HepG2 (cell line): Measurements from ENCODE around the gene PDE8B. TPM values are rescaled to one million over a fixed set of nuclear protein-coding genes. Genes with fewer than 3 reads are reported as not detected.

Source experiments
- ATAC-seq: fragments of 200-7000 bp; cut with Tn5 transposase; 3 replicates; pipeline ENCODE4 v1.9.1; 2020; ENCODE audit warnings: mild to moderate bottlenecking, moderate library complexity
- BruUV-seq: library from RNA; stranded (reverse); fragments of 400-500 nt; replicated peaks from 2 replicates; lab custom pipeline; 2021; lab: Mats Ljungman, UMichigan
- CTCF ChIA-PET: fragments of 300-600 bp; formaldehyde crosslinking; extraction: SDS; loops from one replicate; lab custom pipeline; 2021; ENCODE audit warnings: low total read pairs, inconsistent platforms, low intra/inter-chr PET ratio; lab: Yijun Ruan, JAX
- POLR2A ChIA-PET: fragments of 350-600 bp; sonication (Branson Sonifier 250); formaldehyde crosslinking; loops from one replicate; lab custom pipeline; 2020; ENCODE audit warnings: antibody characterized with exemption, inconsistent platforms; lab: Yijun Ruan, JAX
- DNase-seq: peaks from one replicate; pipeline ENCODE4 v3.0.0-alpha.2; 2015; ENCODE audit warnings: low spot score
- FAIRE-seq: peaks from 3 replicates; lab custom pipeline; 2011; peaks lifted over from hg19 to GRCh38; lab: Jason Lieb, UNC
- H2AFZ ChIP-seq: one replicate; pipeline ENCODE4 v1.6.1; 2011; ENCODE audit warnings: low read length, inconsistent platforms
- H3K27ac ChIP-seq: fragments of 300-600 bp; 3 replicates; pipeline ENCODE4 v1.8.0; 2011; ENCODE audit warnings: mixed run types, mild to moderate bottlenecking, mixed read lengths, low read length, inconsistent platforms; ENCODE audit not compliant: insufficient read depth; ENCODE audit errors: extremely low read length
- H3K27me3 ChIP-seq, 2 experiments: fragments of 200-600 bp in 1 of 2; 2 replicates in 1 of 2; 3 replicates in 1 of 2; pipeline versions ENCODE4 v1.6.0 to v1.8.0; 2011; ENCODE audit warnings: low read length in 2 of 2, mild to moderate bottlenecking in 2 of 2, moderate library complexity in 2 of 2, inconsistent platforms in 1 of 2; ENCODE audit not compliant: insufficient read depth in 2 of 2, control insufficient read depth in 1 of 2
- H3K36me3 ChIP-seq, 2 experiments: fragments of 200-600 bp in 1 of 2; replicated peaks in 1 of 2; 2 replicates in 1 of 2; 3 replicates in 1 of 2; pipeline versions ENCODE4 v1.5.1 to v1.8.0; 2011; ENCODE audit warnings: low read length in 2 of 2, inconsistent platforms in 1 of 2; ENCODE audit not compliant: insufficient read depth in 2 of 2, control insufficient read depth in 1 of 2
- H3K4me1 ChIP-seq: 2 replicates; pipeline ENCODE4 v1.5.1; 2012; ENCODE audit warnings: low read length, inconsistent platforms; ENCODE audit not compliant: insufficient read depth
- H3K4me2 ChIP-seq: 2 replicates; pipeline ENCODE4 v1.6.0; 2011; ENCODE audit warnings: low read depth, low read length, inconsistent platforms
- H3K4me3 ChIP-seq, 3 experiments: fragments of 200-600 bp in 1 of 3; sonication (generic), shearing (Covaris generic) in 1 of 3; replicated peaks in 1 of 3; 2 replicates each; pipeline ENCODE4 v1.5.1; 2011 to 2016; ENCODE audit warnings: low read length in 3 of 3, inconsistent platforms in 2 of 3, low read depth in 2 of 3, mild to moderate bottlenecking in 2 of 3, control low read depth in 1 of 3, mixed read lengths in 1 of 3; ENCODE audit not compliant: insufficient read depth in 1 of 3
- H3K79me2 ChIP-seq: one replicate; pipeline ENCODE4 v1.6.1; 2011; ENCODE audit warnings: low read length, inconsistent platforms; ENCODE audit not compliant: insufficient read depth
- H3K9ac ChIP-seq: 2 replicates; pipeline ENCODE4 v1.6.0; 2011; ENCODE audit warnings: mild to moderate bottlenecking, low read depth, low read length, inconsistent platforms; ENCODE audit not compliant: insufficient read depth
- H3K9me3 ChIP-seq: 2 replicates; pipeline ENCODE4 v1.5.1; 2012; ENCODE audit warnings: mild to moderate bottlenecking, low read length
- H4K20me1 ChIP-seq: 2 replicates; pipeline ENCODE4 v1.6.0; 2011; ENCODE audit warnings: inconsistent platforms, mild to moderate bottlenecking, low read length, moderate library complexity; ENCODE audit not compliant: insufficient read depth
- CBFB ChIP-seq: sonication (generic); formaldehyde crosslinking; IDR thresholded peaks from 2 replicates; pipeline ENCODE4 v1.4.0; 2020; ENCODE audit warnings: missing genetic modification reagents
- ERF ChIP-seq: IDR thresholded peaks from 2 replicates; pipeline ENCODE4 v1.6.1; 2018; ENCODE audit warnings: missing biosample characterization, missing genetic modification reagents
- FOSL1 ChIP-seq: sonication (generic); formaldehyde crosslinking; IDR thresholded peaks from 2 replicates; pipeline ENCODE4 v1.9.0; 2021; ENCODE audit warnings: missing genetic modification reagents, borderline replicate concordance
- HMG20A ChIP-seq: IDR thresholded peaks from 2 replicates; pipeline ENCODE4 v1.6.1; 2016; ENCODE audit warnings: borderline replicate concordance
- PRPF4 ChIP-seq: fragments of 200-400 bp; formaldehyde crosslinking; IDR thresholded peaks from 2 replicates; pipeline ENCODE4 v1.6.1; 2016; ENCODE audit warnings: low read length, low read depth; ENCODE audit not compliant: poor library complexity, severe bottlenecking
- SATB2 ChIP-seq: sonication (generic); formaldehyde crosslinking; IDR thresholded peaks from 2 replicates; pipeline ENCODE4 v1.5.0; 2020; ENCODE audit warnings: missing genetic modification reagents
- SSRP1 ChIP-seq: IDR thresholded peaks from 2 replicates; pipeline ENCODE4 v1.6.1; 2016; ENCODE audit warnings: control low read depth
- ZFP36L2 ChIP-seq: sonication (generic); formaldehyde crosslinking; IDR thresholded peaks from 2 replicates; pipeline ENCODE4 v1.4.0; 2020; ENCODE audit warnings: missing genetic modification reagents
- ZNF124 ChIP-seq: sonication (generic); formaldehyde crosslinking; IDR thresholded peaks from 2 replicates; pipeline ENCODE4 v1.4.0; 2020; ENCODE audit warnings: missing genetic modification reagents
- ZNF224 ChIP-seq: sonication (generic); formaldehyde crosslinking; IDR thresholded peaks from 2 replicates; pipeline ENCODE4 v1.5.0; 2020; ENCODE audit warnings: mild to moderate bottlenecking, missing genetic modification reagents
- ZNF563 ChIP-seq: sonication (generic); formaldehyde crosslinking; IDR thresholded peaks from 2 replicates; pipeline ENCODE4 v1.8.0; 2022; ENCODE audit warnings: mild to moderate bottlenecking, moderate library complexity, missing genetic modification reagents
- ZNF564 ChIP-seq: sonication (generic); formaldehyde crosslinking; IDR thresholded peaks from 2 replicates; pipeline ENCODE4 v1.8.1; 2023; ENCODE audit warnings: mild to moderate bottlenecking, missing genetic modification reagents
- ZNF782 ChIP-seq: sonication (generic); formaldehyde crosslinking; IDR thresholded peaks from 2 replicates; pipeline ENCODE4 v1.4.0; 2020; ENCODE audit warnings: missing genetic modification reagents, mild to moderate bottlenecking, borderline replicate concordance
- ZSCAN21 ChIP-seq: sonication (generic); formaldehyde crosslinking; IDR thresholded peaks from 2 replicates; pipeline ENCODE4 v1.8.0; 2022; ENCODE audit warnings: mild to moderate bottlenecking, missing genetic modification reagents, moderate library complexity, borderline replicate concordance
- ZSCAN9 ChIP-seq: IDR thresholded peaks from 2 replicates; pipeline ENCODE4 v1.6.1; 2016; ENCODE audit warnings: borderline replicate concordance
- WGBS: methylation state at CpG from one replicate; pipeline ENCODE4 v1.1.6; 2017; ENCODE audit warnings: low lambda C conversion rate; 5-methylcytosine and 5-hydroxymethylcytosine counted together
- in situ Hi-C: cut with HindIII; loops from 2 replicates; pipeline ENCODE4 v1.10.0; 2017; ENCODE audit warnings: low pct_unique_long_range_greater_than_20kb; ENCODE audit not compliant: extremely low pct_ligation_motif_present
- intact Hi-C: fragments of 100-400 bp; cut with micrococcal nuclease; formaldehyde crosslinking; loops from one replicate; pipeline ENCODE4 v1.10.0; 2022; ENCODE audit not compliant: unreplicated experiment
- polyA plus RNA-seq, 8 experiments: library from polyadenylated mRNA; depleted of rRNA in 3 of 8; stranded (reverse) in 7 of 8; unstranded in 1 of 8; fragments of >200 nt; fragmentation: Illumina TruSeq in 4 of 8; extraction: Trizol in 4 of 8; gene quantifications; 2 replicates each; pipeline versions ENCODE4 v1.2.1 to v1.2.3, GENCODE V29; 2011 to 2016; ENCODE audit warnings: low read depth in 4 of 8, missing spikeins in 1 of 8, mixed read lengths in 1 of 8; ENCODE audit not compliant: insufficient read depth in 1 of 8
- total RNA-seq, 5 experiments: library from RNA; depleted of rRNA; stranded (reverse); fragments of >200 nt; fragmentation: Illumina TruSeq; extraction: Trizol; gene quantifications; 2 replicates each; pipeline ENCODE4 v1.2.3, GENCODE V29; 2016; ENCODE audit warnings: low read depth in 1 of 5
- TF ChIP-seq, protein P1 (sequence below): sonication (generic); formaldehyde crosslinking; IDR thresholded peaks from 2 replicates; pipeline ENCODE4 v1.5.0; 2020; ENCODE audit warnings: missing genetic modification reagents
- TF ChIP-seq, protein P2 (sequence below): sonication (generic); formaldehyde crosslinking; IDR thresholded peaks from 2 replicates; pipeline ENCODE4 v1.5.1; 2020; ENCODE audit warnings: missing genetic modification reagents, mild to moderate bottlenecking, borderline replicate concordance
- TF ChIP-seq, protein P3 (sequence below): sonication (generic); formaldehyde crosslinking; IDR thresholded peaks from 2 replicates; pipeline ENCODE4 v1.9.0; 2021; ENCODE audit warnings: missing genetic modification reagents, mild to moderate bottlenecking, borderline replicate concordance
- TF ChIP-seq, protein P4 (sequence below): fragments of 450-650 bp; IDR thresholded peaks from 2 replicates; pipeline ENCODE4 v1.6.1; 2017

Gene PDE8B
- total and polyA plus RNA-seq, 2 of the 13 experiments (the other 11 are each of a cell fraction or from before 2014, with no cell fraction given) = 0.07 TPM; not detected in 1

DNA sequence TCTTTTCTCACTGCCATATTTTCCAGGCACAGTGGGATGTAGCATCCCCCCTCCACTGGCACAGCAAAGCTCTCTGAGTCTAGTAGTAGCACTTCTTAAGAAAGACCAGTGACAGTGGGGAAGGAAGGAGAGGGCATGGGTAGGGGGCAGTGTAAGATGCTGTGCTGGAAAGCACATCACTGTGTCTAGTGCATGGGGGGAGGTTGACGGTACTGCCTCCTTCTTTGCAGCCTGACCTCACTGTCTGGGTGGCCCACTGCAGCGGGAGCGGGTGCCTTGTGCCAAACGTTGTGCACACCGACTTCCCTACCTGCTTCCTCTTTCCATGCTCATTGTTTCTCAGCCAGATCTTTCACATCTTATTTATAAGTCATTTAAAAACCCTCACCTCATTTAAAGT lies 91.8 kb downstream of the PDE8B start (continued):
- TF ChIP-seq, protein P1, sequence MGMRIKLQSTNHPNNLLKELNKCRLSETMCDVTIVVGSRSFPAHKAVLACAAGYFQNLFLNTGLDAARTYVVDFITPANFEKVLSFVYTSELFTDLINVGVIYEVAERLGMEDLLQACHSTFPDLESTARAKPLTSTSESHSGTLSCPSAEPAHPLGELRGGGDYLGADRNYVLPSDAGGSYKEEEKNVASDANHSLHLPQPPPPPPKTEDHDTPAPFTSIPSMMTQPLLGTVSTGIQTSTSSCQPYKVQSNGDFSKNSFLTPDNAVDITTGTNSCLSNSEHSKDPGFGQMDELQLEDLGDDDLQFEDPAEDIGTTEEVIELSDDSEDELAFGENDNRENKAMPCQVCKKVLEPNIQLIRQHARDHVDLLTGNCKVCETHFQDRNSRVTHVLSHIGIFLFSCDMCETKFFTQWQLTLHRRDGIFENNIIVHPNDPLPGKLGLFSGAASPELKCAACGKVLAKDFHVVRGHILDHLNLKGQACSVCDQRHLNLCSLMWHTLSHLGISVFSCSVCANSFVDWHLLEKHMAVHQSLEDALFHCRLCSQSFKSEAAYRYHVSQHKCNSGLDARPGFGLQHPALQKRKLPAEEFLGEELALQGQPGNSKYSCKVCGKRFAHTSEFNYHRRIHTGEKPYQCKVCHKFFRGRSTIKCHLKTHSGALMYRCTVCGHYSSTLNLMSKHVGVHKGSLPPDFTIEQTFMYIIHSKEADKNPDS (CRISPR knock-in tag) = no peak
- TF ChIP-seq SSRP1 (CRISPR knock-in tag) = no peak
- TF ChIP-seq ERF (CRISPR knock-in tag) = no peak
- no peak for TF ChIP-seq HMG20A (CRISPR knock-in tag)
- no peak for TF ChIP-seq CBFB
- TF ChIP-seq FOSL1 (CRISPR knock-in tag) = no peak
- no peak for TF ChIP-seq SATB2
- TF ChIP-seq ZNF782 (CRISPR knock-in tag) = no peak
- TF ChIP-seq ZNF224 (CRISPR knock-in tag) = no peak
- no peak for TF ChIP-seq ZFP36L2 (CRISPR knock-in tag)
- TF ChIP-seq ZNF124 (CRISPR knock-in tag) = no peak
- TF ChIP-seq ZNF564 (CRISPR knock-in tag) = no peak
- TF ChIP-seq ZSCAN21 = no peak

DNA sequence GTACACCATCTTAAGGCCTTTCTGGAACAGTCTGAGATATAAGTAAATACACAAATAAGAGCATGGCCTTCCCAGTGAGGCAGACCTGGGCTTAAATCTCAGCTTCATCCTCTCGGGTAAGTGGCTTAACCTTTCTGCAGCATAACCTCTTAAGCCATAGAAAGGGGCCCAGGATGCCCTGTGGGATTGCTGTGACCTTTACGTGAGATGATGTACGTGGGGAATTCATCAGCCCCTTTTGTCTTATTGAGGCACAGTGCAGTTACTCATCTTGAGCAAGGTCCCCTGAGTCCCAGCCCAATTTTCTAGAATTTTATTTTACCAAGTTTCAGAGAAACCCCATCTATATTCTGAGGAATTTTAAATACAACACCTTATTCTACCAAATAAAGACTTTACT lies 92.2 kb downstream of the PDE8B start:
- intact Hi-C loops (no loop called here), in situ Hi-C loops (no loop called here)
- H3K27ac ChIP-seq = no peak overlapping the region
- H3K36me3 ChIP-seq = no peaks in the 10 kb centered on the region
- no peak overlapping the region for H3K4me2 ChIP-seq
- peaks cover 9% of the 10 kb centered on the region for H3K4me1 ChIP-seq
- whole genome bisulfite sequencing = 42% methylated on average over 3 of the region's 3 CpGs
- TF ChIP-seq, protein P2, sequence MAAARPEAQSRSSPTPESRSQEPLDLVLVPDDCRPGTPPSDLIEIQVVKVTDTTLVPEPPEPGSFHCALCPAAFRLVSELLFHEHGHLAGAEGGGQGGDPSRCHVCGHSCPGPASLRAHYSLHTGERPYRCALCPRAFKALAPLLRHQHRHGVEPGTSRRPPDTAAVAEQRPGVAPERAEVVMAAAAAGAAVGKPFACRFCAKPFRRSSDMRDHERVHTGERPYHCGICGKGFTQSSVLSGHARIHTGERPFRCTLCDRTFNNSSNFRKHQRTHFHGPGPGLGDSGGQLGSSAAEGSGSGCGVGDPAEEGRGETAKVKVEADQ (CRISPR knock-in tag) = no peak
- no peak for TF ChIP-seq ZNF563
- no peak for TF ChIP-seq ZSCAN9 (CRISPR knock-in tag)
- no peak for TF ChIP-seq PRPF4
- TF ChIP-seq, protein P3, sequence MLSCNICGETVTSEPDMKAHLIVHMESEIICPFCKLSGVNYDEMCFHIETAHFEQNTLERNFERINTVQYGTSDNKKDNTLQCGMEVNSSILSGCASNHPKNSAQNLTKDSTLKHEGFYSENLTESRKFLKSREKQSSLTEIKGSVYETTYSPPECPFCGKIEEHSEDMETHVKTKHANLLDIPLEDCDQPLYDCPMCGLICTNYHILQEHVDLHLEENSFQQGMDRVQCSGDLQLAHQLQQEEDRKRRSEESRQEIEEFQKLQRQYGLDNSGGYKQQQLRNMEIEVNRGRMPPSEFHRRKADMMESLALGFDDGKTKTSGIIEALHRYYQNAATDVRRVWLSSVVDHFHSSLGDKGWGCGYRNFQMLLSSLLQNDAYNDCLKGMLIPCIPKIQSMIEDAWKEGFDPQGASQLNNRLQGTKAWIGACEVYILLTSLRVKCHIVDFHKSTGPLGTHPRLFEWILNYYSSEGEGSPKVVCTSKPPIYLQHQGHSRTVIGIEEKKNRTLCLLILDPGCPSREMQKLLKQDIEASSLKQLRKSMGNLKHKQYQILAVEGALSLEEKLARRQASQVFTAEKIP = no peak
- TF ChIP-seq, protein P4, sequence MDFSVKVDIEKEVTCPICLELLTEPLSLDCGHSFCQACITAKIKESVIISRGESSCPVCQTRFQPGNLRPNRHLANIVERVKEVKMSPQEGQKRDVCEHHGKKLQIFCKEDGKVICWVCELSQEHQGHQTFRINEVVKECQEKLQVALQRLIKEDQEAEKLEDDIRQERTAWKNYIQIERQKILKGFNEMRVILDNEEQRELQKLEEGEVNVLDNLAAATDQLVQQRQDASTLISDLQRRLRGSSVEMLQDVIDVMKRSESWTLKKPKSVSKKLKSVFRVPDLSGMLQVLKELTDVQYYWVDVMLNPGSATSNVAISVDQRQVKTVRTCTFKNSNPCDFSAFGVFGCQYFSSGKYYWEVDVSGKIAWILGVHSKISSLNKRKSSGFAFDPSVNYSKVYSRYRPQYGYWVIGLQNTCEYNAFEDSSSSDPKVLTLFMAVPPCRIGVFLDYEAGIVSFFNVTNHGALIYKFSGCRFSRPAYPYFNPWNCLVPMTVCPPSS = no peak
- FAIRE-seq = no peak
- ChIA-PET CTCF (no interaction called here), POLR2A (no interaction called here)
- no peak for DNase-seq
- H3K27me3 ChIP-seq = no peaks in the 10 kb centered on the region; a peak in 1 of 5 replicates
- no peak for ATAC-seq
- H3K9ac ChIP-seq = no peak overlapping the region
- no peaks in the 10 kb centered on the region for H4K20me1 ChIP-seq
- H2AFZ ChIP-seq = no peak overlapping the region
- H3K9me3 ChIP-seq = no peaks in the 10 kb centered on the region
- H3K79me2 ChIP-seq = no peaks in the 10 kb centered on the region
- BruUV-seq = no TSS peak
- H3K4me3 ChIP-seq = no peak overlapping the region
